Esophagus squamous epithelium (tissue), 5 donors: ENCODE measurements around the gene PKDCC. TPM values are rescaled to one million over a fixed set of nuclear protein-coding genes. Genes with fewer than 3 reads are reported as not detected.

Experiments
- DNase-seq: peaks from one replicate; lab custom pipeline; 2025; lab: John Stamatoyannopoulos, UW
- H3K27ac ChIP-seq, 4 donors: fragments of 200-600 bp; sonication (generic); one replicate each; pipeline ENCODE4 v1.5.1; 2016 to 2019; ENCODE audit warnings: mild to moderate bottlenecking in 1 of 4
- H3K27me3 ChIP-seq, 4 donors: fragments of 200-600 bp; sonication (generic); 1 replicate in 3 of 4; 2 replicates in 1 of 4; pipeline versions ENCODE4 v1.5.1 to v1.6.0; 2017 to 2021; ENCODE audit warnings: antibody characterized with exemption in 1 of 4
- H3K36me3 ChIP-seq, 3 donors: fragments of 200-600 bp; sonication (generic); one replicate each; pipeline ENCODE4 v1.5.1; 2016 to 2019
- H3K4me1 ChIP-seq, 3 donors: fragments of 200-600 bp; sonication (generic); one replicate each; pipeline ENCODE4 v1.5.1; 2017 to 2019
- H3K4me3 ChIP-seq, 4 donors: fragments of 200-600 bp; sonication (generic); 1 replicate in 3 of 4; 2 replicates in 1 of 4; pipeline ENCODE4 v1.5.1; 2016 to 2019; ENCODE audit warnings: mild to moderate bottlenecking in 2 of 4, moderate library complexity in 1 of 4
- H3K9me3 ChIP-seq, 3 donors: fragments of 200-600 bp; sonication (generic); one replicate each; pipeline ENCODE4 v1.5.1; 2016 to 2019
- POLR2A ChIP-seq, 4 donors: fragments of 450-650 bp; IDR thresholded peaks; one replicate each; pipeline ENCODE4 v1.6.1; 2017; ENCODE audit warnings: antibody characterized with exemption in 4 of 4, mild to moderate bottlenecking in 4 of 4, moderate library complexity in 3 of 4
- WGBS, 2 donors: methylation state at CpG; one replicate each; pipeline ENCODE4 v1.1.5; 2018; 5-methylcytosine and 5-hydroxymethylcytosine counted together
- intact Hi-C: fragments of 100-400 bp; cut with DNase I; formaldehyde crosslinking; loops from one replicate; pipeline ENCODE4 v1.15.0; 2022
- total RNA-seq, 4 donors: library from RNA; depleted of rRNA; stranded (reverse); fragments of >200 nt; gene quantifications; one replicate each; pipeline ENCODE4 v1.1.0, GENCODE V29; 2016
- TF ChIP-seq, protein P1 (sequence below), 6 experiments: fragments of 450-650 bp in 4 of 6; fragments of 200-600 bp in 2 of 6; sonication (generic) in 2 of 6; IDR thresholded peaks; one replicate each; pipeline ENCODE4 v1.5.1; 2016 to 2019; ENCODE audit warnings: antibody characterized with exemption in 6 of 6, mild to moderate bottlenecking in 4 of 6, moderate library complexity in 4 of 6
- donor health status: DM: yes; HTN: yes; CAD: no.

PKDCC gene
- total RNA-seq, 4 donors from 2014 or later: 0.53 to 16.8 (median 6.4) TPM

DNA sequence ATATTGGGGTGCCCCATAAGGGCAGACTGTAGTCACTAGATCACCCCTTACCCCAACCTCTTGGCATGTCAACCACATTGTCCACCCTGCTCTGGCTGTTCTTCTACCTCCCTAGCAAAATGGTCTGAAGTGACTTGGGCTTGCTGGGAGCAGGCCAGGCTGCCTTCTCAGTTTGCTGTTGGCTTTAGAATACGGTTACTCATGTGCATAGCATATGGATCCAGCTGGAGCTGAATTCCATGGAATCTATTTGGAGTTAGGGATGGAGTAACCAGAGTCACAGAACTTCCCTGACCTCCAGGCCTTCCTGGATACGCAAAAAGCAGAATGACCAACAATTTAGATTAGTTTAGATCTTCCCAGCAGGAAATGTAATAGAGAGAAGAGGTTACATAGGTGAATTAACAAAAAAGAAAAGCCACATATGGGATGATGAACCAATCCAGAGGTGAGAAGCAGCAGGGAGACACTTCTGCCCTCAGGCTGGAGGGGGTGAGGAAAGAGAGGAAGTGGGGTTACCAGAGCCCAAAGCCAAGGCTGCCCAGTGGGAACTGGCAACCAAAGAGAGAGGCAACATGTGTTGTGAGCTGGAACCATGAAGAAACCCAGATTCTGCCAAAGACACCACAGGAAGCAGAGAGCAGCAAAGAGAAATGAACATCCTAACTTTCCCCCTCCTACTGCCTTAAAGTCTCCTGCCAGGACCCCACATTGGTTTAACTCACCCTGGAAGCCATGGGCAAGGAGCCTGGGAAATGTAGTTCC, 26.1 kb downstream of the PKDCC start:
- H3K9me3 ChIP-seq: no peaks in the 10 kb centered on the region
- peaks cover 0 to 16% (median 0%) of the 10 kb centered on the region in 4 donors for H3K27me3 ChIP-seq
- TF ChIP-seq, protein P1, sequence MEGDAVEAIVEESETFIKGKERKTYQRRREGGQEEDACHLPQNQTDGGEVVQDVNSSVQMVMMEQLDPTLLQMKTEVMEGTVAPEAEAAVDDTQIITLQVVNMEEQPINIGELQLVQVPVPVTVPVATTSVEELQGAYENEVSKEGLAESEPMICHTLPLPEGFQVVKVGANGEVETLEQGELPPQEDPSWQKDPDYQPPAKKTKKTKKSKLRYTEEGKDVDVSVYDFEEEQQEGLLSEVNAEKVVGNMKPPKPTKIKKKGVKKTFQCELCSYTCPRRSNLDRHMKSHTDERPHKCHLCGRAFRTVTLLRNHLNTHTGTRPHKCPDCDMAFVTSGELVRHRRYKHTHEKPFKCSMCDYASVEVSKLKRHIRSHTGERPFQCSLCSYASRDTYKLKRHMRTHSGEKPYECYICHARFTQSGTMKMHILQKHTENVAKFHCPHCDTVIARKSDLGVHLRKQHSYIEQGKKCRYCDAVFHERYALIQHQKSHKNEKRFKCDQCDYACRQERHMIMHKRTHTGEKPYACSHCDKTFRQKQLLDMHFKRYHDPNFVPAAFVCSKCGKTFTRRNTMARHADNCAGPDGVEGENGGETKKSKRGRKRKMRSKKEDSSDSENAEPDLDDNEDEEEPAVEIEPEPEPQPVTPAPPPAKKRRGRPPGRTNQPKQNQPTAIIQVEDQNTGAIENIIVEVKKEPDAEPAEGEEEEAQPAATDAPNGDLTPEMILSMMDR (IDR thresholded peaks at IDR 0.05): no peak
- no peak for TF ChIP-seq POLR2A (IDR thresholded peaks at IDR 0.05)
- H3K36me3 ChIP-seq: no peaks in the 10 kb centered on the region
- no peak for DNase-seq
- H3K27ac ChIP-seq: no peak overlapping the region
- no peak overlapping the region for H3K4me3 ChIP-seq
- H3K4me1 ChIP-seq: peaks cover 4 to 14% (median 6%) of the 10 kb centered on the region in 3 donors
- intact Hi-C loops: no loop called here
- WGBS, 2 donors: 52 to 76% methylated on average over 2 of the region's 2 CpGs

DNA sequence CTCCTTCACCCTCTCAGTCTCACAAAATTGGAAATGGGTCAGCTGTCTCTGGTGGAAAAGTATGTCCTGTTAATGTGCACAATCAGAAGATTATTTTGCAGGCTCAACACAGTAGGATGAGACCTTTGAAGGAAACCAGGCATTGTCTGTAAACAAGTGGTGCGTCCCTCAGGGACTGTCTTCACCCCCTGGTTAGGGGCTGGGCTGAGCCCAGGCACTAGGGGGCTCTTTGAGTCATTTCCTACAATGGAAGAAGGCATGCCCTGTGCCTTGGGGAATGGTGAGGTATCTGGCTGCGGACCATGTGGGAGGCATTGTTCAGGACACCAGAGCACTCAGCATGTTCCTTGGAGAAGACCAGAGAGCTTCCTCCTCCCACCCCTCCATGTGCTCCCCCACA, 26.8 kb downstream of the PKDCC start:
- WGBS, 2 donors: 60 to 100% methylated on average over 1 of the region's 2 CpGs
- Histone ChIP-seq H3K4me3 (no peak overlapping the region), H3K4me1 (peaks cover 4 to 14% (median 6%) of the 10 kb centered on the region in 3 donors), H3K27me3 (peaks cover 0 to 13% (median 0%) of the 10 kb centered on the region in 4 donors), H3K27ac (no peak overlapping the region), H3K9me3 (no peaks in the 10 kb centered on the region), H3K36me3 (no peaks in the 10 kb centered on the region)
- TF ChIP-seq POLR2A (IDR thresholded peaks at IDR 0.05): no peak
- TF ChIP-seq, protein P1 (IDR thresholded peaks at IDR 0.05): no peak
- intact Hi-C loops: no loop called here
- no peak for DNase-seq

DNA sequence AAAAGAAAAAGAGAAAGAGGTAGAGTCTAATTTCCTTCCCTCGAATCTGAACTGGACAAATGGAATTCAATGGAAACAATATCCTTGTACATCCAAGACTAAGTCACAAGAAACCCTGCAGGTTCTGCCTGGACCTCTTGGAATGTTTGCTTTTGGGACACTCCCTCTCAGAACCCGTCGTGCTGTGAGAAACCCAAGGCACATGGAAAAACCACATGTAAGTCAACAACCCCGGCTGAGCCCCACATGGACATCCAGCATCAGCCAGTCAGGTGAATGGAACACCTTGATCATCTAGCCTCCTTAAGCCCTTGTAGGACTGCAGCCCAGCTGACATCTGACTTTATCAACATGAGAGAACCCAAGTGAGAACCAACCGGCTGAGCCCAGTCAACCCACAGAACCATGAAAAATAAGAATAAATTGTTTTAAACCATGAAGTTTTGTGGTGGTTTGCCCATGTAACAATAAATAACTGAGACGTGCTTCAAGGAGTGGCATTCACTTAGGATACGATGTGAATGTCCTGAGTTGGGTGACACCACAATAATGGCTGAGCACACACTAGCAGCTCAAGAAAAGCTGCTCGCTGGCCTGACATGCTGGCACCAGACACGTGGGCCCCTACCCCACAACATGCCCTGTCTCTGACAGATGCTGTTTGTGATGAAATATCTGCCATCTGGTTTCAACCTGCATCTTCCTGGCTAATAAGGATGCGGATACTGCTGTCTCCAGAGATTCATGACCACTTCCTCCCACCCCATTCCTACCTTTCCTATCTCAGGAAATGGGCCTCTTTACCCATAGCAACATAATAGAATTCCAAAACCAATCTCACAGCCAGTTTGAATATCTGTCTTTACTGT, 28.8 kb downstream of the PKDCC start:
- 66 to 70% methylated on average over 9 of the region's 10 CpGs for WGBS, 2 donors
- Histone ChIP-seq H3K36me3 (no peaks in the 10 kb centered on the region), H3K27ac (no peak overlapping the region), H3K27me3 (peaks cover 0 to 19% (median 0%) of the 10 kb centered on the region in 4 donors), H3K4me3 (no peak overlapping the region), H3K4me1 (peaks cover 4 to 14% (median 6%) of the 10 kb centered on the region in 3 donors), H3K9me3 (no peaks in the 10 kb centered on the region)
- intact Hi-C loops: no loop called here
- no peak for DNase-seq
- TF ChIP-seq POLR2A (IDR thresholded peaks at IDR 0.05): no peak
- TF ChIP-seq, protein P1 (IDR thresholded peaks at IDR 0.05): no peak

DNA sequence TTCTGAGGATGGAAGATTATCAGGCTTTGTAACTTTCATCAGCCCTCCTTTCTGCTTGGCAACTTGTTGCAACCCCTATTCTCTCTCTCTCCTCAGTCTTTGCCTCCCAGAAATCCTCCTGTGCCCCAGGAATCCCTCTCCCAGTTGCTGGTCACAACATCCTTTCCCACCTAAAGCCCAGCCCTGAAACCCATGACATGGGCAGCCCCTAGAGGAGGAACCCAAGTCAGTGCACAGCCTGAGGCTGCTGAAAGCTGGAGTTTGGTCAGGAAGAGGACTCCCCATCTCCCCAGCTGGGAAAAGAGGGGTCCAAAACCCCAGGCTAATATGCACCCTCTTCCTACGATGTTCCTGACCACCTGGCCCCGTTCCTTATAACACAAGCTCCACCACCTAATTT, 29.5 kb downstream of the PKDCC start:
- intact Hi-C loops: no loop called here

More for the DNA sequence above, 29.5 kb downstream of the PKDCC start:
- TF ChIP-seq, protein P1 (IDR thresholded peaks at IDR 0.05): no peak
- TF ChIP-seq POLR2A (IDR thresholded peaks at IDR 0.05): no peak
- Histone ChIP-seq H3K4me1 (peaks cover 4 to 8% (median 4%) of the 10 kb centered on the region in 3 donors), H3K27me3 (peaks cover 0 to 19% (median 0%) of the 10 kb centered on the region in 4 donors), H3K27ac (no peak overlapping the region), H3K4me3 (no peak overlapping the region), H3K36me3 (no peaks in the 10 kb centered on the region), H3K9me3 (no peaks in the 10 kb centered on the region)
- DNase-seq: no peak
- 70 to 87% methylated on average over 2 of the region's 2 CpGs for whole genome bisulfite sequencing, 2 donors
